Measurements from ENCODE around the gene MAFB. TPM values are rescaled to one million over a fixed set of nuclear protein-coding genes. Genes with fewer than 3 reads are reported as not detected.

Gene MAFB
- total and polyA plus RNA-seq, 2 donors from 2014 or later, result 10.4 to 39.6 TPM

DNA sequence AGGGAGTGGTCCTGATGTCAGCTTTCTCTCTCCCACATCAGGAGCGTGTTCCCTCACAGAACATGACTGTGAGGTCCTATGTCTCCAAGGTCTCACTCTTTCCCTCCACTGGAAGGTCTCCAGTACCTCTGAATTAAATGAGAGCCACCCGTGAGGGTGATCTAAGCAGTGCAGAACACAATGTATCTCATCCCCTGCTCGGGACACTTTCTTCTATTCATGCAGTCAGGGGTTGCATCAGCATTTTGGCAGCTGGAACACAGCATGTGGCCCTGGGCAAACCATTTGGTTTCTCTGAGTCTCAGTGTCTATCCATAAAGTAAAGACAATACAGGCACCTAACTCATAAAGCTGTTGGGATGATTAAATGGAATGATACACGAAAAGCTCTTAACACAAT is 34.2 kb downstream of the MAFB start:
- TF ChIP-seq, protein P1, sequence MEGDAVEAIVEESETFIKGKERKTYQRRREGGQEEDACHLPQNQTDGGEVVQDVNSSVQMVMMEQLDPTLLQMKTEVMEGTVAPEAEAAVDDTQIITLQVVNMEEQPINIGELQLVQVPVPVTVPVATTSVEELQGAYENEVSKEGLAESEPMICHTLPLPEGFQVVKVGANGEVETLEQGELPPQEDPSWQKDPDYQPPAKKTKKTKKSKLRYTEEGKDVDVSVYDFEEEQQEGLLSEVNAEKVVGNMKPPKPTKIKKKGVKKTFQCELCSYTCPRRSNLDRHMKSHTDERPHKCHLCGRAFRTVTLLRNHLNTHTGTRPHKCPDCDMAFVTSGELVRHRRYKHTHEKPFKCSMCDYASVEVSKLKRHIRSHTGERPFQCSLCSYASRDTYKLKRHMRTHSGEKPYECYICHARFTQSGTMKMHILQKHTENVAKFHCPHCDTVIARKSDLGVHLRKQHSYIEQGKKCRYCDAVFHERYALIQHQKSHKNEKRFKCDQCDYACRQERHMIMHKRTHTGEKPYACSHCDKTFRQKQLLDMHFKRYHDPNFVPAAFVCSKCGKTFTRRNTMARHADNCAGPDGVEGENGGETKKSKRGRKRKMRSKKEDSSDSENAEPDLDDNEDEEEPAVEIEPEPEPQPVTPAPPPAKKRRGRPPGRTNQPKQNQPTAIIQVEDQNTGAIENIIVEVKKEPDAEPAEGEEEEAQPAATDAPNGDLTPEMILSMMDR (IDR thresholded peaks at IDR 0.05; ENCODE audit: borderline replicate concordance, extremely low read depth, insufficient read depth), result no peak
- Histone ChIP-seq H3K27me3 (ENCODE audit: control insufficient read depth, insufficient read depth, low read length) (no peaks in the 10 kb centered on the region), H3K4me3 (ENCODE audit: low read length in 3 of 3) (no peak overlapping the region), H3K9ac (ENCODE audit: low read length in 3 of 3) (no peak overlapping the region), H3K36me3 (ENCODE audit: control insufficient read depth in 2 of 3, insufficient read depth in 3 of 3, low read length in 3 of 3) (no peaks in the 10 kb centered on the region), H3K4me1 (ENCODE audit: control insufficient read depth in 2 of 3, insufficient read depth in 2 of 3, low read depth in 1 of 3, low read length in 3 of 3) (no peaks in the 10 kb centered on the region), H3K27ac (ENCODE audit: low read depth in 2 of 2, low read length in 2 of 2) (no peak overlapping the region), H3K9me3 (ENCODE audit: control insufficient read depth in 2 of 3, insufficient read depth in 1 of 3, low read length in 3 of 3) (no peaks in the 10 kb centered on the region)
- intact Hi-C loops (cut with DNase I), result no loop called here
- FAIRE-seq, result no peak
- no peak for DNase-seq

DNA sequence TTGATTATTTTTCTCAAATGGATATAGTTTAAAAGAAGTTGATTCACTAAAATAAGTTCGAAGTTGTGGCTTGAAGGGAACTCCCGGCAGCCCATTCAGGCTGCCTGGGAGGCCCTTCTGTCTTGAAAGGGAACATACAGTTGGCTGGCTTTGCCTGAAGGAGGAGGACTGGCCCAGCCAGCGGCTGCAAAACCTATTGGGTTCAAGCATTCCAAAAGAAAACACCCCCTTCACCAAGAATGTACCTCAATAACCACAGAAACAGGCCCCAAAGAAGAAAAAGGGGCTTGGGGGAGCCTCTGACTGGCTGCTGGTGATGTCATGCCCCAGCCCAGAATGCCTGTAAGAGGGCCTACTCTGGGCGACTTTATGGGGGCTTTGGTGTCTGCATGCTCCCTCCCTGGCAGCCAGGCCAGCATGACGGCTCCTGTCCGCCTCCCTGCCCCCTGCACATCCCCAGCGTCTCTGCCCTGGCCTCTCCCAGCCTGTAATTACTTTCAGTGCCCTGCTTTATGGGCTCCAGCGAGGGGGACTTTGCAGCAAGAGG is 36.5 kb downstream of the MAFB start:
- no peaks in the 10 kb centered on the region for H3K27me3 ChIP-seq (ENCODE audit: control insufficient read depth, insufficient read depth, low read length)
- TF ChIP-seq, protein P1 (IDR thresholded peaks at IDR 0.05; ENCODE audit: borderline replicate concordance, extremely low read depth, insufficient read depth), result no peak
- H3K4me1 ChIP-seq (ENCODE audit: control insufficient read depth in 2 of 3, insufficient read depth in 2 of 3, low read depth in 1 of 3, low read length in 3 of 3), result peaks cover 0 to 5% (median 0%) of the 10 kb centered on the region in 3 donors
- DNase-seq (peak in 2 of 5 donors; percentile 22 to 29), FAIRE-seq (no peak)
- no peaks in the 10 kb centered on the region for H3K36me3 ChIP-seq (ENCODE audit: control insufficient read depth in 2 of 3, insufficient read depth in 3 of 3, low read length in 3 of 3)
- no peak overlapping the region for H3K9ac ChIP-seq (ENCODE audit: low read length in 3 of 3)
- H3K4me3 ChIP-seq (ENCODE audit: low read length in 3 of 3), result no peak overlapping the region
- no peak overlapping the region for H3K27ac ChIP-seq (ENCODE audit: low read depth in 2 of 2, low read length in 2 of 2)
- intact Hi-C loops (cut with DNase I), result no loop called here
- H3K9me3 ChIP-seq (ENCODE audit: control insufficient read depth in 2 of 3, insufficient read depth in 1 of 3, low read length in 3 of 3), result no peaks in the 10 kb centered on the region

DNA sequence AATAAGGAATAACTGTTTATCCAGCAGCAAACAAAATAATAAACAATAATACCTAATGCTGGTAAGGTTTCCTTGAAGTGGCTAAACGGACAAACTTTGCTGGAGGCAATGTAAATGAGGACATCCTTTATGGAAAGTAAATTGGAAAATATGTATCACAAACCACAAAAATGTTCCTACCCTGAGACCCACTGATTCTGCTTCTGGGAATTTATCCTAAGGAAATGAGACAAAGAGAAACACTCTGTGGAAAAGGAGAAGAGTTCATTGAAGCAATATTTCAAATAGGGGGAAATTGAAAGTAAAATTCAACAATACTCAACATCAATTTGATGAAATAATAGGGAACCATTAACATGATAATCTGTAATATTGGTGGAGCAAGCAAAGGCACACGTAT is 37.9 kb downstream of the MAFB start:
- H3K27ac ChIP-seq (ENCODE audit: low read depth in 2 of 2, low read length in 2 of 2), result no peak overlapping the region
- no peak overlapping the region for H3K4me3 ChIP-seq (ENCODE audit: low read length in 3 of 3)
- peaks cover 0 to 11% (median 0%) of the 10 kb centered on the region in 3 donors for H3K4me1 ChIP-seq (ENCODE audit: control insufficient read depth in 2 of 3, insufficient read depth in 2 of 3, low read depth in 1 of 3, low read length in 3 of 3)
- DNase-seq (no peak), FAIRE-seq (no peak)
- H3K27me3 ChIP-seq (ENCODE audit: control insufficient read depth, insufficient read depth, low read length), result no peaks in the 10 kb centered on the region
- TF ChIP-seq, protein P1 (IDR thresholded peaks at IDR 0.05; ENCODE audit: borderline replicate concordance, extremely low read depth, insufficient read depth), result no peak
- no peaks in the 10 kb centered on the region for H3K36me3 ChIP-seq (ENCODE audit: control insufficient read depth in 2 of 3, insufficient read depth in 3 of 3, low read length in 3 of 3)
- intact Hi-C loops (cut with DNase I), result no loop called here
- no peak overlapping the region for H3K9ac ChIP-seq (ENCODE audit: low read length in 3 of 3)
- H3K9me3 ChIP-seq (ENCODE audit: control insufficient read depth in 2 of 3, insufficient read depth in 1 of 3, low read length in 3 of 3), result no peaks in the 10 kb centered on the region

DNA sequence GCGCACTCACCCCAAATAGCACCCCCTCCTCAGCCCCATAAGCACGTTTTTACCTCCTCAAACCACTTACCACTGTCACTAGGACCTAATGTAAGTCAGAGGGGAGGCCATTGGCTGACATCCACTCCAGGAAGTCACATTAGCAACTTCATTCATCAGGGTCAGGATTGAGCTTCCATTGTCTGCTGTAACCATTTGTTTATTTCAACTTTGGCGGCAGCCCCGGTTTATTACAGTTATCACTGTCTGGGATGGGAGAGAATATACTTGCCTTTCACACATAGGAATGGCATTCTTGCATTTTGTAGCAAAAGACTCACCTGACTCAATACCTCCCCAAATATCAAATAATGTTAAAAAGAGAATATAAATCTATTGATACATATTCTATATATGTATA is 38.3 kb downstream of the MAFB start:
- H3K9ac ChIP-seq (ENCODE audit: low read length in 3 of 3), result no peak overlapping the region
- H3K27ac ChIP-seq (ENCODE audit: low read depth in 2 of 2, low read length in 2 of 2), result no peak overlapping the region
- no peak overlapping the region for H3K4me3 ChIP-seq (ENCODE audit: low read length in 3 of 3)
- FAIRE-seq (no peak), DNase-seq (no peak)
- H3K9me3 ChIP-seq (ENCODE audit: control insufficient read depth in 2 of 3, insufficient read depth in 1 of 3, low read length in 3 of 3), result no peaks in the 10 kb centered on the region
- intact Hi-C loops (cut with DNase I), result no loop called here
- H3K36me3 ChIP-seq (ENCODE audit: control insufficient read depth in 2 of 3, insufficient read depth in 3 of 3, low read length in 3 of 3), result no peaks in the 10 kb centered on the region
- no peaks in the 10 kb centered on the region for H3K27me3 ChIP-seq (ENCODE audit: control insufficient read depth, insufficient read depth, low read length)
- TF ChIP-seq, protein P1 (IDR thresholded peaks at IDR 0.05; ENCODE audit: borderline replicate concordance, extremely low read depth, insufficient read depth), result no peak
- peaks cover 0 to 15% (median 0%) of the 10 kb centered on the region in 3 donors for H3K4me1 ChIP-seq (ENCODE audit: control insufficient read depth in 2 of 3, insufficient read depth in 2 of 3, low read depth in 1 of 3, low read length in 3 of 3)

Measured in kidney (tissue), 14 donors.